ENCODE measurements around the gene CEL.

- no peak for TF ChIP-seq CTCF (IDR thresholded peaks at IDR 0.05)
- TF ChIP-seq POLR2A (IDR thresholded peaks at IDR 0.05), result no peak
These were observed 43.6 kb downstream of the CEL start for GRCh38 chr9:133105461-133105770.
